ENCODE data around the gene SDC1.

Gene SDC1

DNA sequence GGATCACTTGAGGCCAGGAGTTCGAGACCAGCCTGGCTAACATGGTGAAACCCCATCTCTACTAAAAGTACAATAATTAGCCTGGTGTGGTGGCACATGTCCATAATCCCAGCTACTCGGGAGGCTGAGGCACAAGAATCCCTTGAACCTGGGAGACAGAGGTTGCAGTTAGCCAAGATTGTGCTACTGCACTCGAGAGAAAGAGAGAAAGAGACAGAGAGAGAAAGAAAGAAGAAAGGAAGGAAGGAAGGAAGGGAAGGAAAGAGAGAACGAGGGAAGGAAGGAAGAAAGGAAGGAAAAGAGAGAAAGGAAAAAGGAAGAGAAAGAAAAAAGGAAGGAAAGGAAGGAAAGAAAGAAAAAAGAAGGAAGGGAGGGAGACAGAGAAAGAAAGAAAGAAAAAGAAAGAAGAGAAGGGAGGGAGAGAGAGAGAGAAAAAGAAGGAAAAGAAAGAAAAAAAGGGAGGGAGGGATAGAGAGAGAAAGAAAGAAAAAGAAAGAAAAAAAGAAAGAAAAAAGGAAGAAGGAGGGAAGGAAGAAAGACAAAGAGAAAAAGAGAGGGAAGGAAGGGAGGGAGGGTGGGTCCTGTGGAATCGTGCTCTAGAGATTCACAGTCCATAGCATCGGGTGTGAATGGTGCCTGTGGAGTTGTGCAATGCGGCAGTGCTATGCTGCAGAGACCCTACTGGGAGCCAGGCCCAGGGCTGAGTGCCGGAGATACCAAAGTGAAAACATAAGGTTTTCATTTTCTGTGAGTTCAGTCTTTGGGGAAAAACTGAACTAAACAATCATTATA, 4.6 kb upstream of the SDC1 start:
- no peak overlapping the region for H3K4me3 ChIP-seq (ENCODE audit: low read depth, low read length)

DNA sequence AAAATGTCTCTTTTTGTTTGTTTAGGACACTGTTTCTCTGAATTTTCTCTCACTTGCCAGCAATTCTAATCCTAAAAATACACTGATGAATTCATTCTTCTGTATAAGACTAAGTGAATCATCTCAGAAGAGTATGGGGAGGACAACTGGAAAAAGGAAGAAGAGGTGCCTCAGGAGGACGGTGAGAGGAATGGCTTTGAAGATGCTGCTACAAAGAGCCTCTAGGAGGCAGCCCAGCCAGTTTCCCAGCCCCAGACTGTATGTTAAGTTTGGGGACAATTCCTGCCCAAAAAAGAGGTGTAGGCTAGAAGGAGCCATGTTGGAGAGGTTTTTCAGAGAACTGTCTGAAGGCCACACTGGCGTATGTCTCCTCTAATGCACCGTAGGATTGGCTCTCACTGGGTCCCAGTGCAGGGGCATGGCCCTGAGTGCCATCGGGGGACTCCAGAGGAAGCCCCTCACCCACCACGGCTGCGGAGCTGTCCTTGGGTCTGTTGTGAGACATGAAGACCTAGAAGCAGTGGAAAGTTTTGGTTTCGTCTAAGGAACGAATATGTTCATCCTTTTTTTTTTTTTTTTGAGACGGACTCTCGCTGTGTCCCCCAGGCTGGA, 3.1 kb upstream of the SDC1 start:
- H3K4me3 ChIP-seq (ENCODE audit: low read depth, low read length): no peak overlapping the region

DNA sequence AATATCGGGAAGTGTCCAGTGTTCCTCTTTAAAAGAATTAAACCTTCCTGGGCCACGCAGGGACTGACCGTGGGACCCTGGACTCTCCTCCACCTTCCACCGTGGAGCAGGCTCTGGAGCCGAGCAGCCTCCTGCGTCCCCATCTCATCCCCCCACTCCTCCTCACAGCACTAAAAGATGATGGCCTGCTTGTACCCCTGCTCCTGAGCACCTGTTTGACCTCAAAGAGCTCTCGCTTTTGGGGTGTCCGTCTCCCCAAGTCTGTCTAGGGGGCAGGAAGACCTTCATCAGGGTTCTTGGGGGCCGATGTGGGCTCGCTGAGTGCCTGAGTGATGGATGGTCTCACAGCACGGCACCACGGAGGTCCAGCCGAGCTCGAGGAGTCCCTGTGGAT, 1.2 kb upstream of the SDC1 start:
- H3K4me3 ChIP-seq (ENCODE audit: low read depth, low read length): no peak overlapping the region

DNA sequence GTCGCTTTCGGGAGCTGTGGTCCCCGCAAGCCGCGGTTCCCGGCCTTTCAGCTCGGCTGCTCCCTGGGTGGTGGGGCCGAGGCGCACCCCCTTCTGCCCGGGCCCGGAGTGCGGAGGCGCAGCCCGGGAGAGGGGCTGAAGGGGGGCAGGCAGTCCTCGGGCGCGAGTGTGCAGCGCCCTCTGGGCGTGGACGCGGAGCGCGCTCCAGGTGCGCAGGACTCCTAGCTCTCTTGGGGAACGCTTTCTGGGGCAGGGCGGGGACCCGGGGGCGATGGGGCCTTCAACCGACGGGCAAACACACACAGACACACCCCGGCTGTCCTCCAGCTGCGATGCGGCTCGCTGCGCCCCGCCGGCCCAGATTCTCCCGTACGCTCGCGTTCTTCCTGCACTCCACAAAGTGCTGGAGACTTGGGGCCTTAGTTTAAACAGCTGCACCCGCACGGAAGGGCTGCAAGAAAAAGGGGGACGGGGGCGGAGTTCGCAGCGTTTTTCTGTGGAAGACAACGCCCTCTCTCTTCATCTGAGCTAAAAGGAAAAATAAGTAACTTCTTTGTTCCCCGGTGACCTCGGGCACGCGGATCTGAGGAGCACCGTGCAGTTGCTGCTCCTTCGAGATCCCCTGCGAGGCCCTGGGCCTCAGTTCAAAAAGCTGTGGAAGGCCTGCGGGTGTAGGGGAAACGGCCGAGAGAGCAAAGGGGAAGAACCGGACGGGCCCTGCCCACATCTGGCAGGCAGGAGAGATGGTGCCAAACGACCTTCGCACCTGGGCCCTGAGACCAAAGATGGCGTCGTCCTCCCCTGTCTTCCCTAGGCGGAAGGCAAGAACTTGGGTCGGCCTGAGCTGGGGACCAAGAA, 593 bp upstream of the SDC1 start:
- H3K4me3 ChIP-seq (ENCODE audit: low read depth, low read length): peak overlapping the region; percentile 37

- peak overlapping the region; percentile 65 for H3K4me3 ChIP-seq (ENCODE audit: low read depth, low read length)
Observed at GRCh38 chr2:20224164-20224715, 690 bp downstream of the SDC1 start.

GRCh38 chr2:20223407-20224163, 1.3 kb downstream of the SDC1 start:
- H3K4me3 ChIP-seq (ENCODE audit: low read depth, low read length): peak overlapping the region; percentile 65

- H3K4me3 ChIP-seq (ENCODE audit: low read depth, low read length): no peak overlapping the region
Observed at GRCh38 chr2:20222769-20223406, 2.0 kb downstream of the SDC1 start.

- H3K4me3 ChIP-seq (ENCODE audit: low read depth, low read length): no peak overlapping the region
Observed at GRCh38 chr2:20222014-20222768, 2.7 kb downstream of the SDC1 start.

DNA sequence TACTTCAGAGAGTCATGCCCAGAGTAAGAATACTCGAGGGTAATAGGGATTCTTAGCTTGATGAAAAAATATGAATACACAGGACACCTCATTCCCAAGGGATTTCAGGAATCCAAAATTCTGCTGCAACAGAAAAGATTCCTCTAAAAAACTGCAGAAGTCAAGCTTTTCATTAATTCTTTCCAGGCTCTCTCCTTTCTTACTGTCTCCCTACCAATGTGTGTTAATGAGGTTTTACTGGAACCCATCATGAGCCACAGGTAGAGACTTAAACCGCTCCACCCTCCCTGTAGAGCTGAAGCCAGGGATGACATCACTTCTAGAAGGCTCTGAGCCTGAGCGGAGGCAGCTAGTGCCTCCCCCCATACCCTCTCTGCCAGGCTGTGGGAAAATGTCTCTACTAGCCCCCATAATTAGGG, 3.4 kb downstream of the SDC1 start:
- no peak overlapping the region for H3K4me3 ChIP-seq (ENCODE audit: low read depth, low read length)

DNA sequence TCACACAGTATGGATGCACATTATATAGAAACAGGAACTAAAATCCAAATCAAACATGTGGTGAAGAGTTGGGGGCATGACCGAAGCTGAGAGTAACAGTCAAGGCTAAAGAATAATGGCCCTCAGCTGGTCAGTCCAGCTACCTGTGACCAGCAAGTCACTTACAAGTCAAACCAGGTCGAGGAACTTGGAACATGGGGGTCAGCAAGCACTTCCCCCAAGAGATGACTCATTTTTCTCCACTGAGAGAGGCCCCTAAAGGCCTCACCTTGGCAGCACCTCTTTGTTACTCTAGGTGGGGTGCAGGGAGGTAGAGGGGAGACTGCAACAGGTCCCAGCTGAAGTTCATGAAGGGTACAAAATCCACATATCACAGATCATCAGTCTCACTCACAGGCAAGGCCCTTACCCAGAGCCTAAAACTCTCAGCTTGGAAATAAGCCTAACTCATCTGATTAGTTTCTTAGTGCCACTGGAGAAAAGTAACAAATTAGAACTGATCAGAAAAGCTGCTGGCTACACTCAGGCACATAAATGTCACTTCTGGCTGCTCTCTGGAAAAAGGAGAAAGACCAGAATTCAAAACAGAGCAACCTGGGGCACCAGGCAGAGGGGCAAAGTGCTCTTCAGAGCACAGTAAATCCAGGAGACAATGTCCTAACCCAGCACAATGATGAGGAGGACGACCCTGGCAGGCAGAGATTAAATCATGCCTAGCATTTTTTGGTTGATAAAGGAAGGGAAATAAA, 4.0 kb downstream of the SDC1 start:
- H3K4me3 ChIP-seq (ENCODE audit: low read depth, low read length): no peak overlapping the region

DNA sequence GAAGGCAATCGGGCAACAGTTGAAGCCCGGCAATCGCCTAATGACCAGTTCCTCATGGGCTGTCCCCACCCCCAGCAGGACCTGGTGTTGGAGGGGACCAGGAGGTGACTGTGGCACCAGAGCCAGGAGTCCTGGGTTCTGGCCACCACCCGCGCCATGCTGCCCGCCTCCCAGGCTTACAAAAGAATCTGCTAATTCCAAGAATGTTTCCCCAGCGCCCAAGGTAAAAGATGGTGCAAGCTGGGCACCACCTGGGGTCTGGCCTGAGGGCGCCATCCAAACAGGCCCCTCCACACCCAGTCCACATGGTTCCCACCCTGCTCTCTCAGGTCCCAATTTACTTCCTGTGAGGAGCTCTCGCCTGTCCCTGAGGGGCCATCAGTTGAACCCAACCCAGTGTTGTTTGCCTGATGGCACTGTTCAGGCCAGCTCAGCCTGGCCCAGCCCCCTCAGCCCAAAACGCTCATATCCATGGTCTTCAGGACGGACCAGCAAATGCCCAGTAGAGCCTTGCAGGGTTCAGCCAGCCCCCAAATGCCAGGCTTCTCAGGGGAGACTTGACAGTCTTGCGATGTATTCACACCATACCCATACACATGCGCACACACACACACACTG, 5.1 kb downstream of the SDC1 start:
- H3K4me3 ChIP-seq (ENCODE audit: low read depth, low read length): no peak overlapping the region

GRCh38 chr2:20218331-20219320, 6.3 kb downstream of the SDC1 start:
- no peak overlapping the region for H3K4me3 ChIP-seq (ENCODE audit: low read depth, low read length)

DNA sequence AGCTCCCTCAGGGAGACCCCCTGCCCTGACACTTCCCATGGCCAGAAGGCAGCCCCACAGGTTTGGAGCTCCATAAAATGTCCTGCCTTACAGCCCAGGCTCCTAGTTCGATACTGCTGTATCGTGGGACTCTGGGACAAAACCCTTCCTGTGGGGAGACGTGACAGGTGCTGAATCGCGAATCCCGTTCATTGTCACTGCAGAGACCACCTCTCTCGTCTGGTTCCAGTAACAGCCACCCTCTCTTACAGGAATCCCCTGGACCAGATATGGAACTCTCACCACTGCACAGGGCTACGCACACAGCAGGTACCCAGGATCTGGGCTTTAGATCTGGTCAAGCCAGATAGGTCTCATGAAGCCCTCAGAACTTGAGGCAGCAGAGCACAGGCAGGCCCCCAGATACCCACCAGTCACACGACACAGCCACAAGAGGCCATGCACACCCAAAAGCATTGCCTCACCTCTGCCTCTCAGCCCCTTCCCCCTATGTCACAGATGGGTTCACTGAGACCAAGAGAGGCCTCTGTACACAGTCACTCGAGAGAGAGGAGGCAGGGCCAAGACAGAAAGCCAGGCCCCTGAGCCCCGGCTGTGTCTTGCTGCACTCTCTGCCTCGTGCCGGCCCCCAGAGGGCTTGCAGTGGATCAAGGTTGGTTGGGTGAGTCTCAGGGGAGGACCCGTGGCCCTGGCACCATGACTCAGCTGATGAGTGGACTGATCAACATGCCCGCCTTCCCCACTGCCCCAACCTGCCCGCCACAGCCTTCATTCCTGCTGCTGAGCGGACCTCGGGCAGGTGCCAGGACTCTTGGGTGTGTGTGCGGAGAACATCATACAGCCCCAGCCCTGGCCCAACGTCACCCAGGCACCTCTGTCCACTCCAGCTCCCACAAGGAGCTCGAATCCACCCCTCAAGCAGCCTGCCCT, 7.6 kb downstream of the SDC1 start:
- no peak overlapping the region for H3K4me3 ChIP-seq (ENCODE audit: low read depth, low read length)

- H3K4me3 ChIP-seq (ENCODE audit: low read depth, low read length): no peak overlapping the region
Observed at GRCh38 chr2:20216130-20217025, 8.6 kb downstream of the SDC1 start.

Measured in iPS-11a (cell line).